Measurements from ENCODE around the gene ALDH1A3. TPM values are rescaled to one million over a fixed set of nuclear protein-coding genes. Genes with fewer than 3 reads are reported as not detected.

ALDH1A3 gene
- total and polyA plus RNA-seq, 2 experiments from 2014 or later, result 4.0 to 19.8 TPM

DNA sequence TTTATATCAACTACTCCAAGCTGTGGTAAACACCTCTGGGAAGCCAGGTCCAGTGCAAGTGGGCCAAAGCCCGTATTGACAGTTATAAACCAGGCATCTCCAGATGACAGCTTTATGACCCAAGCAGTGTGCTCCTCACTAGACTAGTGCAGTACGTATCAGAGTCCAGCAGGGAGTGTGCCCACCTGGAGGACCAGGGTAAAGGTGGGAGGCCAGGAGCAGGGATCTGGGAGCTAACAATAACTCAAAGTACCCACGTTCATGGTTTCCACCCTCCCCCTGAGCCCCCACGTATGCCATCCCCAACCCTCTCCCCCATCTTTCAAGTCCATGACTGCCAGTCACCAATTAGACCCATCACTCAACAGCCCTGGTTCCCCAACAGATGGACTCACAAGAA is 27.0 kb upstream of the ALDH1A3 start:
- Histone ChIP-seq H3K36me3 (ENCODE audit: insufficient read depth) (no peaks in the 10 kb centered on the region), H3K27ac (ENCODE audit: low read depth) (no peak overlapping the region), H4K20me1 (replicated peaks; ENCODE audit: insufficient read depth) (no peaks in the 10 kb centered on the region), H2AFZ (no peak overlapping the region), H3K79me2 (replicated peaks; ENCODE audit: insufficient read depth) (no peaks in the 10 kb centered on the region), H3K27me3 (ENCODE audit: insufficient read depth) (peaks cover 18% of the 10 kb centered on the region), H3K4me1 (ENCODE audit: insufficient read depth) (no peaks in the 10 kb centered on the region), H3K4me3 (no peak overlapping the region), H3K9me2 (ENCODE audit: insufficient read depth) (0 out of 2 replicates have a peak, but pooled peaks cover 5% of the 10 kb centered on the region), H3F3A (replicated peaks; ENCODE audit: low read depth) (peaks cover 5% of the 10 kb centered on the region), H3K4me2 (no peak overlapping the region)
- no peak overlapping the region for H3K27ac Mint-ChIP-seq
- DNase-seq (ENCODE audit: low spot score) (no peak), ATAC-seq (no peak)
- no peaks in the 10 kb centered on the region; the same call in 2 of the 3 replicates for H3K9me3 Mint-ChIP-seq
- H3K27me3 Mint-ChIP-seq (ENCODE audit: insufficient read depth, low read depth, poor library complexity), result peaks cover 19% of the 10 kb centered on the region
- TF ChIP-seq, protein P1, sequence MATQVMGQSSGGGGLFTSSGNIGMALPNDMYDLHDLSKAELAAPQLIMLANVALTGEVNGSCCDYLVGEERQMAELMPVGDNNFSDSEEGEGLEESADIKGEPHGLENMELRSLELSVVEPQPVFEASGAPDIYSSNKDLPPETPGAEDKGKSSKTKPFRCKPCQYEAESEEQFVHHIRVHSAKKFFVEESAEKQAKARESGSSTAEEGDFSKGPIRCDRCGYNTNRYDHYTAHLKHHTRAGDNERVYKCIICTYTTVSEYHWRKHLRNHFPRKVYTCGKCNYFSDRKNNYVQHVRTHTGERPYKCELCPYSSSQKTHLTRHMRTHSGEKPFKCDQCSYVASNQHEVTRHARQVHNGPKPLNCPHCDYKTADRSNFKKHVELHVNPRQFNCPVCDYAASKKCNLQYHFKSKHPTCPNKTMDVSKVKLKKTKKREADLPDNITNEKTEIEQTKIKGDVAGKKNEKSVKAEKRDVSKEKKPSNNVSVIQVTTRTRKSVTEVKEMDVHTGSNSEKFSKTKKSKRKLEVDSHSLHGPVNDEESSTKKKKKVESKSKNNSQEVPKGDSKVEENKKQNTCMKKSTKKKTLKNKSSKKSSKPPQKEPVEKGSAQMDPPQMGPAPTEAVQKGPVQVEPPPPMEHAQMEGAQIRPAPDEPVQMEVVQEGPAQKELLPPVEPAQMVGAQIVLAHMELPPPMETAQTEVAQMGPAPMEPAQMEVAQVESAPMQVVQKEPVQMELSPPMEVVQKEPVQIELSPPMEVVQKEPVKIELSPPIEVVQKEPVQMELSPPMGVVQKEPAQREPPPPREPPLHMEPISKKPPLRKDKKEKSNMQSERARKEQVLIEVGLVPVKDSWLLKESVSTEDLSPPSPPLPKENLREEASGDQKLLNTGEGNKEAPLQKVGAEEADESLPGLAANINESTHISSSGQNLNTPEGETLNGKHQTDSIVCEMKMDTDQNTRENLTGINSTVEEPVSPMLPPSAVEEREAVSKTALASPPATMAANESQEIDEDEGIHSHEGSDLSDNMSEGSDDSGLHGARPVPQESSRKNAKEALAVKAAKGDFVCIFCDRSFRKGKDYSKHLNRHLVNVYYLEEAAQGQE (IDR thresholded peaks at IDR 0.05; ENCODE audit: unreplicated experiment), result no peak
- no peak for TF ChIP-seq ZNF331 (CRISPR knock-in tag; IDR thresholded peaks at IDR 0.05; ENCODE audit: low read depth)
- no peak for TF ChIP-seq STAT1 (IDR thresholded peaks at IDR 0.05; ENCODE audit: unreplicated experiment)
- no peak for TF ChIP-seq EZH2phosphoT487 (IDR thresholded peaks at IDR 0.05; ENCODE audit: unreplicated experiment)
- no peak for TF ChIP-seq ZNF114 (CRISPR knock-in tag; IDR thresholded peaks at IDR 0.05)
- no peak for TF ChIP-seq EZH2 (IDR thresholded peaks at IDR 0.05; ENCODE audit: low read depth, unreplicated experiment)
- no peak for TF ChIP-seq NANOG (IDR thresholded peaks at IDR 0.05; ENCODE audit: borderline replicate concordance)
- TF ChIP-seq POLR2AphosphoS5 (IDR thresholded peaks at IDR 0.05; ENCODE audit: low read depth), result no peak
- TF ChIP-seq JUNB (IDR thresholded peaks at IDR 0.05; ENCODE audit: unreplicated experiment), result no peak
- TF ChIP-seq, protein P2, sequence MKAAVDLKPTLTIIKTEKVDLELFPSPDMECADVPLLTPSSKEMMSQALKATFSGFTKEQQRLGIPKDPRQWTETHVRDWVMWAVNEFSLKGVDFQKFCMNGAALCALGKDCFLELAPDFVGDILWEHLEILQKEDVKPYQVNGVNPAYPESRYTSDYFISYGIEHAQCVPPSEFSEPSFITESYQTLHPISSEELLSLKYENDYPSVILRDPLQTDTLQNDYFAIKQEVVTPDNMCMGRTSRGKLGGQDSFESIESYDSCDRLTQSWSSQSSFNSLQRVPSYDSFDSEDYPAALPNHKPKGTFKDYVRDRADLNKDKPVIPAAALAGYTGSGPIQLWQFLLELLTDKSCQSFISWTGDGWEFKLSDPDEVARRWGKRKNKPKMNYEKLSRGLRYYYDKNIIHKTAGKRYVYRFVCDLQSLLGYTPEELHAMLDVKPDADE (IDR thresholded peaks at IDR 0.05), result no peak
- TF ChIP-seq, protein P3, sequence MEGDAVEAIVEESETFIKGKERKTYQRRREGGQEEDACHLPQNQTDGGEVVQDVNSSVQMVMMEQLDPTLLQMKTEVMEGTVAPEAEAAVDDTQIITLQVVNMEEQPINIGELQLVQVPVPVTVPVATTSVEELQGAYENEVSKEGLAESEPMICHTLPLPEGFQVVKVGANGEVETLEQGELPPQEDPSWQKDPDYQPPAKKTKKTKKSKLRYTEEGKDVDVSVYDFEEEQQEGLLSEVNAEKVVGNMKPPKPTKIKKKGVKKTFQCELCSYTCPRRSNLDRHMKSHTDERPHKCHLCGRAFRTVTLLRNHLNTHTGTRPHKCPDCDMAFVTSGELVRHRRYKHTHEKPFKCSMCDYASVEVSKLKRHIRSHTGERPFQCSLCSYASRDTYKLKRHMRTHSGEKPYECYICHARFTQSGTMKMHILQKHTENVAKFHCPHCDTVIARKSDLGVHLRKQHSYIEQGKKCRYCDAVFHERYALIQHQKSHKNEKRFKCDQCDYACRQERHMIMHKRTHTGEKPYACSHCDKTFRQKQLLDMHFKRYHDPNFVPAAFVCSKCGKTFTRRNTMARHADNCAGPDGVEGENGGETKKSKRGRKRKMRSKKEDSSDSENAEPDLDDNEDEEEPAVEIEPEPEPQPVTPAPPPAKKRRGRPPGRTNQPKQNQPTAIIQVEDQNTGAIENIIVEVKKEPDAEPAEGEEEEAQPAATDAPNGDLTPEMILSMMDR (conservative IDR thresholded peaks at IDR 0.05; ENCODE audit: low read depth in 2 of 2), result no peak
- TF ChIP-seq CREB1 (CRISPR knock-in tag; IDR thresholded peaks at IDR 0.05; ENCODE audit: low read depth), result no peak
- TF ChIP-seq, protein P4, sequence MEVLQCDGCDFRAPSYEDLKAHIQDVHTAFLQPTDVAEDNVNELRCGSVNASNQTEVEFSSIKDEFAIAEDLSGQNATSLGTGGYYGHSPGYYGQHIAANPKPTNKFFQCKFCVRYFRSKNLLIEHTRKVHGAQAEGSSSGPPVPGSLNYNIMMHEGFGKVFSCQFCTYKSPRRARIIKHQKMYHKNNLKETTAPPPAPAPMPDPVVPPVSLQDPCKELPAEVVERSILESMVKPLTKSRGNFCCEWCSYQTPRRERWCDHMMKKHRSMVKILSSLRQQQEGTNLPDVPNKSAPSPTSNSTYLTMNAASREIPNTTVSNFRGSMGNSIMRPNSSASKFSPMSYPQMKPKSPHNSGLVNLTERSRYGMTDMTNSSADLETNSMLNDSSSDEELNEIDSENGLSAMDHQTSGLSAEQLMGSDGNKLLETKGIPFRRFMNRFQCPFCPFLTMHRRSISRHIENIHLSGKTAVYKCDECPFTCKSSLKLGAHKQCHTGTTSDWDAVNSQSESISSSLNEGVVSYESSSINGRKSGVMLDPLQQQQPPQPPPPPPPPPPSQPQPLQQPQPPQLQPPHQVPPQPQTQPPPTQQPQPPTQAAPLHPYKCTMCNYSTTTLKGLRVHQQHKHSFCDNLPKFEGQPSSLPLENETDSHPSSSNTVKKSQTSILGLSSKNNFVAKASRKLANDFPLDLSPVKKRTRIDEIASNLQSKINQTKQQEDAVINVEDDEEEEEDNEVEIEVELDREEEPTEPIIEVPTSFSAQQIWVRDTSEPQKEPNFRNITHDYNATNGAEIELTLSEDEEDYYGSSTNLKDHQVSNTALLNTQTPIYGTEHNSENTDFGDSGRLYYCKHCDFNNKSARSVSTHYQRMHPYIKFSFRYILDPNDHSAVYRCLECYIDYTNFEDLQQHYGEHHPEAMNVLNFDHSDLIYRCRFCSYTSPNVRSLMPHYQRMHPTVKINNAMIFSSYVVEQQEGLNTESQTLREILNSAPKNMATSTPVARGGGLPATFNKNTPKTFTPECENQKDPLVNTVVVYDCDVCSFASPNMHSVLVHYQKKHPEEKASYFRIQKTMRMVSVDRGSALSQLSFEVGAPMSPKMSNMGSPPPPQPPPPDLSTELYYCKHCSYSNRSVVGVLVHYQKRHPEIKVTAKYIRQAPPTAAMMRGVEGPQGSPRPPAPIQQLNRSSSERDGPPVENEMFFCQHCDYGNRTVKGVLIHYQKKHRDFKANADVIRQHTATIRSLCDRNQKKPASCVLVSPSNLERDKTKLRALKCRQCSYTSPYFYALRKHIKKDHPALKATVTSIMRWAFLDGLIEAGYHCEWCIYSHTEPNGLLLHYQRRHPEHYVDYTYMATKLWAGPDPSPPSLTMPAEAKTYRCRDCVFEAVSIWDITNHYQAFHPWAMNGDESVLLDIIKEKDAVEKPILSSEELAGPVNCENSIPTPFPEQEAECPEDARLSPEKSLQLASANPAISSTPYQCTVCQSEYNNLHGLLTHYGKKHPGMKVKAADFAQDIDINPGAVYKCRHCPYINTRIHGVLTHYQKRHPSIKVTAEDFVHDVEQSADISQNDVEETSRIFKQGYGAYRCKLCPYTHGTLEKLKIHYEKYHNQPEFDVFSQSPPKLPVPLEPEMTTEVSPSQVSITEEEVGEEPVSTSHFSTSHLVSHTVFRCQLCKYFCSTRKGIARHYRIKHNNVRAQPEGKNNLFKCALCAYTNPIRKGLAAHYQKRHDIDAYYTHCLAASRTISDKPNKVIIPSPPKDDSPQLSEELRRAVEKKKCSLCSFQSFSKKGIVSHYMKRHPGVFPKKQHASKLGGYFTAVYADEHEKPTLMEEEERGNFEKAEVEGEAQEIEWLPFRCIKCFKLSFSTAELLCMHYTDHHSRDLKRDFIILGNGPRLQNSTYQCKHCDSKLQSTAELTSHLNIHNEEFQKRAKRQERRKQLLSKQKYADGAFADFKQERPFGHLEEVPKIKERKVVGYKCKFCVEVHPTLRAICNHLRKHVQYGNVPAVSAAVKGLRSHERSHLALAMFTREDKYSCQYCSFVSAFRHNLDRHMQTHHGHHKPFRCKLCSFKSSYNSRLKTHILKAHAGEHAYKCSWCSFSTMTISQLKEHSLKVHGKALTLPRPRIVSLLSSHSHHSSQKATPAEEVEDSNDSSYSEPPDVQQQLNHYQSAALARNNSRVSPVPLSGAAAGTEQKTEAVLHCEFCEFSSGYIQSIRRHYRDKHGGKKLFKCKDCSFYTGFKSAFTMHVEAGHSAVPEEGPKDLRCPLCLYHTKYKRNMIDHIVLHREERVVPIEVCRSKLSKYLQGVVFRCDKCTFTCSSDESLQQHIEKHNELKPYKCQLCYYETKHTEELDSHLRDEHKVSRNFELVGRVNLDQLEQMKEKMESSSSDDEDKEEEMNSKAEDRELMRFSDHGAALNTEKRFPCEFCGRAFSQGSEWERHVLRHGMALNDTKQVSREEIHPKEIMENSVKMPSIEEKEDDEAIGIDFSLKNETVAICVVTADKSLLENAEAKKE (CRISPR knock-in tag; IDR thresholded peaks at IDR 0.05), result no peak
- H3K4me3 Mint-ChIP-seq, result no peak overlapping the region
- 0 out of 3 replicates have a peak, but pooled peaks cover 4% of the 10 kb centered on the region for H3K4me1 Mint-ChIP-seq
- H3K36me3 Mint-ChIP-seq (ENCODE audit: low read depth), result no peaks in the 10 kb centered on the region
